ENCODE results near the gene ZCCHC12.

The ZCCHC12 gene

GRCh38 chrX:118872102-118872566 is 48.5 kb downstream of the ZCCHC12 start:
- no peak for DNase-seq
